IPS DF 4.7 (cell line): ENCODE measurements around the gene CHST8.
"Not testable (repeated sequence)": the region's sequence is repeated elsewhere in the genome, so short reads cannot be mapped to it uniquely, and the experiment has no call there.

Source experiments
- DNase-seq: peaks from one replicate; pipeline ENCODE4 v3.0.0-alpha.2; 2013; ENCODE audit warnings: low spot score; ENCODE audit errors: extremely low read depth

Gene CHST8

GRCh38 chr19:33616857-33617256 lies 4.9 kb upstream of the CHST8 start:
- DNase-seq = no peak

- DNase-seq = not testable (repeated sequence)
Measured at GRCh38 chr19:33618363-33618762, 3.4 kb upstream of the CHST8 start.

- DNase-seq = no peak
Measured at GRCh38 chr19:33618884-33619283, 2.9 kb upstream of the CHST8 start.

- no peak for DNase-seq
Measured at GRCh38 chr19:33620611-33621010, 1.1 kb upstream of the CHST8 start.

- no peak for DNase-seq
Measured at GRCh38 chr19:33621065-33621785, 528 bp upstream of the CHST8 start.

- DNase-seq = no peak
Measured at GRCh38 chr19:33622505-33622808, 704 bp downstream of the CHST8 start.

DNA sequence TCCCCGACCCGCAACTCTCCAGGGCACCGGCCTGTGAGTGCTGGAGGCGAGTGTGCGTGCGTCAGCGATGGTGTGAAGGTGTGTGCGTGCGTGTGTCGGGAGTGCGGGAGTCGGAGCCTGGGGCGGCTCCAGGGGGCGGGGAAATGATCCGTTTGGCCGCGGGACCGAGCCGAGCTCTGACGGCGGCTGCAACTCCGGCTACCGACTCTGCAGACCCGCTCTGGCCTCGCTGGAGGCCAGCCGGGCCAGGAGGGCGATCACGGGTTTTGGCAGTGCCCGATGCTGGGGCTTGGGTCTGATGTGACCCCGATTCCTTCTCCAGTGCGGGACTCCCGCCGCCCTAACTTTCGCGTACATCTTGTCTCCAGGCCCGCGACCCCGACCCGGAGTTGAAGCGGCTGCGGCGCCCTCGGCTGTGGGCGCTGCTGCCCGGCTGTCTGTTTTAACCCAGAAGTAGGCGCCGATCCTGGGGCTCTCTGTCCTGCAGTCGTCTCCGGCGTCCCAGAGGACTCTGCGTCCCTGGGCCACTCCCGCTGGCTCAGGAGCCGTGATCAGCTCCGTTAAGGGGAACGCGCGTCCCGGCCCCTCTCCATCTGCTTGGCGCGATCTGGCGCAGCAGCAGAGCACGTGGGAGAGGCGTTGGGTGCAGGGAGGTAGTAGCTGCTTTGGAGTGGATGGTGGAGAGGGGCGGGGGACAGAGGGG lies 1.2 kb downstream of the CHST8 start:
- no peak for DNase-seq

DNA sequence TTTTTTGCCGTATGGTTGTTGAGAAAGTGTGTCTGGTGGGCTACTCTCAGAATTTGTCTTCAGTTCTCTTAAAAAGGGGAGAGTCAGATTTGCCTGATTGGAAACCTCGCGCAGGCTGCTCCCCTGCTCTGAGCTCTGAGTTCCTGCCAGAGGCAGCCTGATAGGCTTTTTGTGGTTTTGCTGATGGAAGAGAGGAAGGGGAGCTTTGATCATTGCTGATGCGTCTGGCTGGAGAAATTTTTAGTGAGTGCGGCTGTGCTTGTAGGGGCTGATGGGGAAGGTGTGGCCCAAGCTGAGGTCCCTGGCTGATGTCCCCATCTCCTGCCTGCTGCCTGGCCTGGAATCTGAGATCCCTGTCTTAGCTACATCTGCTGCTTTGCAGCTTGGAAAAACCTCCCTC lies 2.8 kb downstream of the CHST8 start:
- DNase-seq = no peak

DNA sequence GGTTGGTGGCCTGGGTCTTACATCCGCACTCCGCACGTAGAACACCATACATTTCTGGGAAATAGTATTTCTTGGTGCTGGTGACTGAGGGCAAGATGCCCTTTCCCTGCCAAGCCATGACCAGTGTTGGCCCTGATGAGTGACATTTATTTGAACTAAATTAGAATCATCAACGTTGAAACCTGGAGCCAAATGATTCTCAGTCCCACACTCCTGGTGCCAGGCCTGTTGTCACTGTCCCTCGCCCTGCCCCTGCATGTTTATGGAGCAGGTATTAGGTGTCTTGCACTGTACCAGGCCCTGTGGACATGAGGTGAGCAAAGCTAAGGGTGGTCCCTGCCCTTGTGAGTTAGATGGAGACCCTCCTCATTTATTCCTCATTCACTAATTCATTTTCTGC lies 5.8 kb downstream of the CHST8 start:
- no peak for DNase-seq

- DNase-seq = no peak
Measured at GRCh38 chr19:33627962-33628839, 6.4 kb downstream of the CHST8 start.

GRCh38 chr19:33628921-33629825 lies 7.4 kb downstream of the CHST8 start:
- DNase-seq = no peak

DNA sequence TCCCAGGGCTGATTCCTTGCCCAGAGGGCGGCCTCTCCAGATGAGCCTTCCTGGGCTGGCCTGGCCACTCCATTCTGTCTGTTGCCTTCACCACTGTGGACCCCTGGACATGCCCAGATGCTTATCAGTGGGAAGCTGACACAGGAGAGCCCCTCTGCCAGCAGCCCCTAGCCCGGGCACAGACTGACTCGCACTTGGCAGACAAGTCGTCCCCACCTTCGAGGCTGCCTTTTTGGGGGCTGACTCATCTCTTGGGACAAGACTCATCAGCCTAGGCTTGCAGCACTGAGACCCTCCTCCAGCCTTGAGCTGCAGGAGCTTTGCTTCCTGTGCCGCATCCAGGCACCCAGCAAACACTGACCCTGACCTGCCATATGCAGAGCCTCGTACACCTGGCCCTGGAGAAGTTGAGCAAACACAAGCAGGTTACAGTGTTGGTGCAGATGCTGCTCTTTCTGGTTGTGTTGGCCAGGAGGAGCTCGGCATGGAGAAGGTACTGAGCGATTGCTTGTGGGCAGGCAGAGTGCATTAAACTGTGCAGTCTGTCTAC lies 8.1 kb downstream of the CHST8 start:
- no peak for DNase-seq

DNA sequence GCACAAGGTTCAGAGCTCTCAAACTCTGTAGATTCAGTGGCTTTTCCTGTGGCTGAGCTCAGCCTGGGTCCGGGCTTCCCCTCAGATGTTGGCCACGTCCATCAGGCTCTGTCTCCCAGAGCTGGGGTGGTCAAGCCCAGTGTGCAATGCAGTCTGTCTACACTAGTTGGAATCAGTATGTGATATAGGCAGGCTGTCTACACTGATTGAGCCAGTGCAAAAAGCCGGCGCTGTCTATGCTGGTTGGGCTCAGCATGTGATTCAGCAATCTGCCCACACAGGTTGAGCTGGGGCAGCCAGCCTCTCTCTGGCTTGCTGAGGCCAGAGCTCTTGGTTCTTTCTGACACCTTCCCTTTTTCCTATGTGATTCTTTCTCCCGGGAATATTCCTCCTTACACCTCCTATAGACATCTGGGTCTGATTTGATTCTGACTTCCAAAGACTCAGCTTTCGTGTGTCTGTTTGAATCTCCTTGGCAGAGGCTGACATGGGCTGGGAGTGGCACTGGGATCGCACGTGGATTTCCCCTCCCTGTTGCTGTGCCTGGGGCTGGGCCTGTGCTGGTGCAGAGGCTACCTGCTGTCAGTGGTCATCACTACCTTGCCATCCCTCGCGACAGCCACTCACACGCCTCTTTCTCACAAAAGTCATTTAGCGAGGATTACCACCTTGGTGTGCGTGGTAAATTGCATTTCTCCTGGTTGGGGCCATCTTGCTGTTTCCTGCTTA lies 9.3 kb downstream of the CHST8 start:
- DNase-seq = no peak

DNA sequence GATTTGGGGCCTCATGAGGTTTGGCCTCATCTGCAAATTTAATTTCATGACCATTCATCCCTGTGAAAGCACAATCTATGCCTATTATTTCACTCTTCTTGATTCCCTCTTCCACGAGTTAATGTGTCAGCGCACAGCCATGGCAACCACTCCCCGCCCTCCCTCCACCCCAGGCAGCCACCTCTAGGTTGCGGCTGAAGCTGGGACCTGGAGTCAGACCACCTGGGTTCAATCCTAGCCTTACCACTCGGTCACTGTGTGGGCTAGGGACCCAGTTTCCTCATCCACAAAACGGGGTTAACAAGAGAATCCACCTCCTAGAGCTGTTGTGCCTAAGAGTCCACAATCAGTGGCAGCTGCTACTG lies 9.8 kb downstream of the CHST8 start:
- DNase-seq = no peak

DNA sequence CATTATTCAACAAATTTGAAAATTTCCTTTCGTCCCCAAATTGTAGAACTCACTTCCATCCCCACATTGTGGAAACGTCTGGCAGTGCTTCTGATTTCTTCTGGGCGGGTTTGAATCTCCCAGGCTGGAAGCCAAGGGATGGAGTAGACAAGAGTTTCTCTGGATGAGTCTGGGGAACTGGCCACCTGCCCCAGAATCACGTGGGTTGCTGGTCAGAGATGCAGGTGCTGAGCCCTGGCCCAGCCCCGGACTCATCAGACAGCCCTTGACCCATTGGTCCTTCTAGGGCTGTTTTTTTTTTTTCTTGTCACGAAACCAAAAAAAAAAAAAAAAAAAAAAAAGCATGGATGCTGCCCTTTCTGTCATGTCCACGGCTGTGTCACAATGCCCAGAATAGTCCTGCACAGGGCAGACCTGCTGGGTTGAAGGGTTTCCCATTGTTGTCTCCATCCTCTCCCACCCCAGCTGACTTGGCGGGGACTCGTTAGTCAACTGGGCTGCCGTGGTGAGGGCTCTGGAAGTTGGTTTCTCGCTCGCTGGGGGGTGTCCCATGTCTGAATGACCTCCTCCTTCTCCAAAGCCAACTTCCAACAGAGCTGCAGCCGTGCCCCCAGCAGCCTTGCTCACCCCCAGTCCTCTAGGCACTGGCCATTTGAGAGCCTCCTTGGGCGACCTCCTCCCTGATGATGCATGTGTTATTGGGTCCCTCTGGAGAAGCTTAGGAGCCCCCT lies 12.8 kb downstream of the CHST8 start:
- DNase-seq = no peak

GRCh38 chr19:33638167-33639034 lies 16.6 kb downstream of the CHST8 start:
- no peak for DNase-seq

- no peak for DNase-seq
Measured at GRCh38 chr19:33639035-33639681, 17.4 kb downstream of the CHST8 start.

- no peak for DNase-seq
Measured at GRCh38 chr19:33640773-33641172, 19.0 kb downstream of the CHST8 start.
